Epithelial cell of umbilical artery (primary cell): ENCODE data around the gene MAPK13. TPM values are rescaled to one million over a fixed set of nuclear protein-coding genes. Genes with fewer than 3 reads are reported as not detected.

Experiments used
- total RNA-seq: library from RNA; depleted of rRNA; stranded (reverse); fragments of >200 nt; gene quantifications from 2 replicates; pipeline ENCODE4 v1.2.3, GENCODE V29; 2014

The MAPK13 gene
- 1.6 and 3.6 TPM in 2 replicates for total RNA-seq

GRCh38 chr6:36129941-36130666 lies at the start of gene MAPK13:
Gene MAPK13 (plus strand): TSS chr6:36130513. CDS start chr6:36130583, 70 bp downstream.

Other genes with a start within 250 kb of the MAPK13 start
- gene SRPK1, start 209.4 kb upstream of the MAPK13 start, total RNA-seq, result 96.5 and 117 TPM in 2 replicates
- not detected in 2 replicates for gene SLC26A8, start 105.9 kb upstream of the MAPK13 start, total RNA-seq
- 51.0 and 75.2 TPM in 2 replicates for gene MAPK14, start 102.7 kb upstream of the MAPK13 start, total RNA-seq
- 6.4 and 6.8 TPM in 2 replicates for gene BRPF3, start 66.2 kb downstream of the MAPK13 start, total RNA-seq
- gene PNPLA1, start 139.5 kb downstream of the MAPK13 start, total RNA-seq, result not detected in 2 replicates
- not detected in 2 replicates for gene BNIP5, start 206.4 kb downstream of the MAPK13 start, total RNA-seq